Measurements from ENCODE around the gene SCT. TPM values are rescaled to one million over a fixed set of nuclear protein-coding genes. Genes with fewer than 3 reads are reported as not detected.
A peak's percentile ranks its signal among the peaks of the same experiment; 100 is the strongest.

Gene SCT
- total and polyA plus RNA-seq, 4 donors: 0.88 to 1.4 TPM; not detected in 2

DNA sequence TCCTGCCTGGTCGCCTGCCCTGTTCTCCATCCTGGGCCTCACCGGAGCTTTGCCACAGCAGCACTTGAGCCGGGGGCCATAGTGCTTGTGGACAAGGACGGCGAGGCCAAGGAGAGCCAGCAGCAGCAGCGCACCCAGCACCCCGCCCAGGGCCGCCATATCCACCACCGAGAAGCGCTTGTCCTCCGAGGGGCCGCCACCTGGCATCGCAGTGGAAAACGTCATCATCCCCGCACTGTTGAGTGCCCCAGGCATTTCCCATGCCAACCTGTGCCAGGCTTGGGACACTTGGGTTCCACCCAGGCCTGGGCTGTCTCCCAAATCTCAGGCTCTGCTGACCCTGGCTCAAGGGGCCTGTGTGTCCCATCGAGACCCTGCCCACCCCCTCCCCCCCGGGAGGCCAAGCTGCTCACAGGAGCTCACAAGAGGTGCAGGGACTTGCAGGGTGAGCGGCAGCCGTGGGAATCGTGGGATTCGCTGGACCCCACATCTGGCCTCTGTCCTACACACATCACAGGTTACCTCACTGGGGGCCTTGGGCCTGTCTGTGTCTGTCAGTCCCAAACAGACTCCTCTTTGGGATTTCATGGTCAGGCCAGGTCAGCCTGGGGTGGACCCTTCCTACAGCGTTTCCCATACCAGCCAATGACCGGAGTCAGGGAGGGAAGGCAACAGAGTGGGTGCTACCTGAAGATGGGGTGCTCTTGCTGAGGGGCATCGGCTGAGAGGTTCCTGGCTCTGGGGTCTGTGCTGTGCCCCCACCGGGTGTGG is 8.9 kb downstream of the SCT start:
- H3K36me3 ChIP-seq (ENCODE audit: control insufficient read depth, insufficient read depth, low read length): peaks cover 88% of the 10 kb centered on the region
- no peak for DNase-seq (ENCODE audit: low read depth in 4 of 6, low spot score in 6 of 6)
- no peak overlapping the region for H3K4me3 ChIP-seq (ENCODE audit: low read depth, low read length)
- H3K27ac ChIP-seq (ENCODE audit: low read depth, low read length): no peak overlapping the region
- 95% methylated on average over 24 of the region's 25 CpGs for WGBS (ENCODE audit: insufficient coverage)
- peaks cover 36% of the 10 kb centered on the region for H3K4me1 ChIP-seq (ENCODE audit: control insufficient read depth, insufficient read depth, low read length)
- H3K27me3 ChIP-seq (ENCODE audit: control insufficient read depth, insufficient read depth, low read length): no peaks in the 10 kb centered on the region
- H3K9me3 ChIP-seq (ENCODE audit: control insufficient read depth, insufficient read depth, low read length): no peaks in the 10 kb centered on the region

DNA sequence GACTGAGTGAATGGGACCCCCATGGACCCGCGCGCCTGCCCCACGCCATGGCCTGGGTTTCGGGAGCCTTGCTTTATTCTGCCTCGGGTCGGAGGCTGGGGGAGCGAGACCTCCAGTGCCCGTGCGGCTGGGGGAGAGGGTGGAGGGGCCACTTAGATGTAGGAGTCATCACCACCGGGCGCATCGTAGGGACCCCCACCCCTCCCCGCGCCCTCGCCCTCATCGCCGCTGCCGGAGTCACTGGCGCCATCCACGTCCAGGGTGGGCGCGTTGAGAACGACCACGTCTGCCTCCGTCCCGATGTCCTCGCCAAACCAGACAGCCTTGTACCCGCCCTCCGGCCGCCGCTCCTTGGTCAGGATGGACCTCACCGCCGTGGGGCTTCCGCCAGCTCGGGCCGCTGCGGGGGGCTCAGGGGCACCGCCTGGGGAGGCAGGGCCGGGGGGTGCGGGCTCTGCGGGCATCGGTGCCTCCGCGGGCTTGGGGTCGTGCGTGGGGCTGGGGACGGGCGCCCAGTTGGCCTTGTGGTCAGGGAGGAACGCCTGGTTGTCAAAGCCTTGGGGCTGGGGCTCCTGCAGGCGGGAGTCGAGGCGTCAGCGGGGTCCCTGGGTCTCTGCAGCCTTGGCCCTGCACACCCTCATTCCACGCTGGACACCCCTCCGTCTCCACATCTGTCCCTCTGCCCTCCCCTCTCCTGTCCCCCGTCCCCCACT is 9.6 kb downstream of the SCT start:
- Histone ChIP-seq H3K4me1 (ENCODE audit: control insufficient read depth, insufficient read depth, low read length) (peaks cover 36% of the 10 kb centered on the region), H3K27ac (ENCODE audit: low read depth, low read length) (no peak overlapping the region), H3K9me3 (ENCODE audit: control insufficient read depth, insufficient read depth, low read length) (no peaks in the 10 kb centered on the region), H3K4me3 (ENCODE audit: low read depth, low read length) (no peak overlapping the region), H3K27me3 (ENCODE audit: control insufficient read depth, insufficient read depth, low read length) (no peaks in the 10 kb centered on the region), H3K36me3 (ENCODE audit: control insufficient read depth, insufficient read depth, low read length) (peaks cover 91% of the 10 kb centered on the region)
- 93% methylated on average over 56 of the region's 57 CpGs for WGBS (ENCODE audit: insufficient coverage)
- no peak for DNase-seq (ENCODE audit: low read depth in 4 of 6, low spot score in 6 of 6)

DNA sequence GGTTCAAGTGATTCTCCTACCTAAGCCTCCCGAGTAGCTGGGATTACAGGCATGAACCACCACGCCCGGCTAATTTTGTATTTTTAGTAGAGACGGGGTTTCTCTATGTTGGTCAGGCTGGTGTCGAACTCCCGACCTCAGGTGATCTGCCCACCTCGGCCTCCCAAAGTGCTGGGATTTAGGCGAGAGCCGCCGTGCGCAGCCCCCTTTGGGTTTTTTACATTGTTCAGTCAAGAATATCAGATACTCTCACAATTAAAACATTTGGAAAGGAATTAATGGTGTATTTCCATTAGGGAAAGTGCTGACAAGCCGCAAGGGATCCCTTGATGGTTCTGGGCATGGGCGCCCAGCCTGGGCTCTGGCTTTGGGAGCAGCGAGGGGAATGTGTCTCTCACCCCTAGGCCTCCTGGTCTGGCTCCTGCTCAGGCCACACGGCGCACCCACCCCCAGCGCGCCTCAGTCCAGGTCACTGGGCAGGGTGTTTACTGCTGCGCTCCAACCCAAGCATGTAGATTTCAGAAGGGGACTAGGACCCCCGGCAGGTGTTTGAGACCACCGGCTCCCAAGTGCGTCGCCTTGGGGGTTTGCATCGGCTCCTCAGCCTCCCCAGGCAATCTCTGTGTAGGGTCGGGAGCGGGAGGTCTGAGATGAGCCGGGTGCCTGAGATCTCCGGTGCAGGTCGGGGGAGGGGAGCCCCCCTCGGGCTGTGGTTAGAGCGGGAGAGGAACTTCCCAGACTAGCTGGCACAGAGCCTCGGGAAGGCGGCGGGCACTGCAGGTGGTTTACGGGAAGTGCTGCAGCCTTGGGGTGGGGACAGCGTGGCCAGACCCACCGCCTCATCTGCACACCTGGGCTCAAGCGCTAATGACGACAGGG is 10.4 kb downstream of the SCT start:
- DNase-seq (ENCODE audit: low read depth in 4 of 6, low spot score in 6 of 6): no peak
- WGBS (ENCODE audit: insufficient coverage): 94% methylated on average over 32 of the region's 39 CpGs
- Histone ChIP-seq H3K4me1 (ENCODE audit: control insufficient read depth, insufficient read depth, low read length) (peaks cover 36% of the 10 kb centered on the region), H3K27me3 (ENCODE audit: control insufficient read depth, insufficient read depth, low read length) (no peaks in the 10 kb centered on the region), H3K27ac (ENCODE audit: low read depth, low read length) (no peak overlapping the region), H3K36me3 (ENCODE audit: control insufficient read depth, insufficient read depth, low read length) (peaks cover 93% of the 10 kb centered on the region), H3K4me3 (ENCODE audit: low read depth, low read length) (peak overlapping the region; percentile 80), H3K9me3 (ENCODE audit: control insufficient read depth, insufficient read depth, low read length) (no peaks in the 10 kb centered on the region)

DNA sequence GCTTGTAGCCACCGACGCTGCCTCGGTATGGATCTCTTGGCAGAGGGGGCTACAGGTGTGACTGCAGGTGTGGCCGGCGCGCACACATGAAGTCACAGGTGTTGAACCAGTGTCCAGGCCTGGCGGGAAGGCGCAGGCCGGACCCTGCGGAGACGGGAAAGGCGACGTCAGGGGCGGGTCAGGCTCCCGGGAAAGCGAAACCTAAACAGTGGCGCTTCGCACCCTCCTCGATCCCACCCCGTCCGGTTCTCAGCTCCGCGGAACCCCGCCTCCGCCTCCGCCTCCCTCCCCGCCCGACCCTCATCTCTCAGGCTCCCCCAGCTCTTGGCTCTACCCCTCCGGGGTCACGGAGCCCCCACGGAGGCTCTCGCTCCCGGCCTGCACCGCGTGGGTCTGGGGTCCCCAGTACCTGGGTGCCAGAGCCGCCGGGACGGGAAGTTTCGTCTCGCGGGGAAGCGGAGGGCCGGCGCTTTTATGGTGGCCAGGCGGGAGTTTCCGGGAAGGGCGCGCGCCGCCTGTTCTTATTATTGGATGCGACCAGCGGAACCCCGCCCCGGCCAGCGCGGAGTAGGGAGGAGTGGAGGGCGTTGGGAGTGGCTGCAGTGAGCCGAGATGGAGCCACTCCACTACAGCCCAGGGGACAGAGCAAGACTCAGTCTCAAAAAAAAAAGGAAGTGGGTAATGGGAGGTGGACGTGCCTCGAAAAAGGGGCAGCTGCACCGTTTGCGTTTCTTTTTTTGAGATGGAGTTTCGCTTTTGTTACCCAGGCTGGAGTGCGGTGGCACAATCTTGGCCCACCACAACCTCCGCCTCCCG is 11.3 kb downstream of the SCT start, which contains the start of gene IRF7:
IRF7 (minus strand) TSS at position 447 of the 816 bp plus-strand sequence. CDS start 586 bp downstream, outside the sequence.
- Histone ChIP-seq H3K27ac (ENCODE audit: low read depth, low read length) (peak within 1 kb of the TSS; percentile 85), H3K4me3 (ENCODE audit: low read depth, low read length) (peak within 1 kb of the TSS; percentile 80), H3K9me3 (ENCODE audit: control insufficient read depth, insufficient read depth, low read length) (no peaks in the 10 kb centered on the region), H3K36me3 (ENCODE audit: control insufficient read depth, insufficient read depth, low read length) (peaks cover 94% of the 10 kb centered on the region), H3K27me3 (ENCODE audit: control insufficient read depth, insufficient read depth, low read length) (no peaks in the 10 kb centered on the region), H3K4me1 (ENCODE audit: control insufficient read depth, insufficient read depth, low read length) (peaks cover 33% of the 10 kb centered on the region)
- WGBS (ENCODE audit: insufficient coverage): 7% methylated on average over 58 of the region's 66 CpGs
- DNase-seq (ENCODE audit: low read depth in 4 of 6, low spot score in 6 of 6): peak; percentile 49 to 95 (median 74)

DNA sequence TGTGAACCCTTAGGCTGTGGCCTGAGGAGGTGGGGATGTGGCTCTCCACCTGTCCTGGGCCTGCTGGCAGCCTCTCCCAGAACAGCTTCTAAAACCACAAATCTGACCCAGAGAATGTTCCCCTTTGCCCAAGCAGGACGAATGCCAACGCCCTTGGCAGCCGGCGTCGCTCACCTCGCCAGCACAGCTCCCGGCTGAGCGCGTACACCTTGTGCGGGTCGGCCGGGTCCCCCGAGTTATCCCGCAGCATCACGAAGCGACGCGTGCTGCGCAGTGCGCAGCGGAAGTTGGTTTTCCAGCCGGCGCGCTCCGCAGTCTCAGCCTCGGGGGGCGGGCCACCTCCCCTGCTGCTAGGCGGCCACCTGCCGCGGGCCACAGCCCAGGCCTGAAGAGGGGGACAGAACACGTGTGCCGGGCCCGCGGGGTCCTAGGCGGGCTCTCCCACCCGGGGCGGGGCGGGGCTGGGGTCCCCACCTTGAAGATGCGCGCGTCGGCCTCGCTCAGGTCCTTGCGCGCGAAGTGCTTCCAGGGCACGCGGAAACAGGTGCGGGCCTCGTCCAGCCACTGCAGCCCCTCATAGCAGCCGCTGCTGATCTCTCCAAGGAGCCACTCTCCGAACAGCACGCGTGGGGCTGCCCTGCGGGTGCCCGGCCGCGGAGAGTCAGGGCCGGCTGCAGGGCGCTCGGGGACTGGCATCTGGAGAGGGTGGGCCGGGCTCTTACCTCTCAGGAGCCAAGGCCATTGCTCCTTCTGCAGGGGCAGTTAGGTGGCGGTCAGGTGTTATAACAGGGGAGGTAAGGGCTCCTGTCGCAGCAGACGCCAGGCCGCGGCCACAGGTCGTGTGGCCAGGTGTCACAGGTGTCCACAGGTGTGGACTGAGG is 12.1 kb downstream of the SCT start:
- H3K9me3 ChIP-seq (ENCODE audit: control insufficient read depth, insufficient read depth, low read length): no peaks in the 10 kb centered on the region
- H3K4me1 ChIP-seq (ENCODE audit: control insufficient read depth, insufficient read depth, low read length): peaks cover 33% of the 10 kb centered on the region
- peak overlapping the region; percentile 85 for H3K27ac ChIP-seq (ENCODE audit: low read depth, low read length)
- WGBS (ENCODE audit: insufficient coverage): 64% methylated on average over 68 of the region's 68 CpGs
- peaks cover 94% of the 10 kb centered on the region for H3K36me3 ChIP-seq (ENCODE audit: control insufficient read depth, insufficient read depth, low read length)
- H3K4me3 ChIP-seq (ENCODE audit: low read depth, low read length): peak overlapping the region; percentile 80
- no peak for DNase-seq (ENCODE audit: low read depth in 4 of 6, low spot score in 6 of 6)
- no peaks in the 10 kb centered on the region for H3K27me3 ChIP-seq (ENCODE audit: control insufficient read depth, insufficient read depth, low read length)

DNA sequence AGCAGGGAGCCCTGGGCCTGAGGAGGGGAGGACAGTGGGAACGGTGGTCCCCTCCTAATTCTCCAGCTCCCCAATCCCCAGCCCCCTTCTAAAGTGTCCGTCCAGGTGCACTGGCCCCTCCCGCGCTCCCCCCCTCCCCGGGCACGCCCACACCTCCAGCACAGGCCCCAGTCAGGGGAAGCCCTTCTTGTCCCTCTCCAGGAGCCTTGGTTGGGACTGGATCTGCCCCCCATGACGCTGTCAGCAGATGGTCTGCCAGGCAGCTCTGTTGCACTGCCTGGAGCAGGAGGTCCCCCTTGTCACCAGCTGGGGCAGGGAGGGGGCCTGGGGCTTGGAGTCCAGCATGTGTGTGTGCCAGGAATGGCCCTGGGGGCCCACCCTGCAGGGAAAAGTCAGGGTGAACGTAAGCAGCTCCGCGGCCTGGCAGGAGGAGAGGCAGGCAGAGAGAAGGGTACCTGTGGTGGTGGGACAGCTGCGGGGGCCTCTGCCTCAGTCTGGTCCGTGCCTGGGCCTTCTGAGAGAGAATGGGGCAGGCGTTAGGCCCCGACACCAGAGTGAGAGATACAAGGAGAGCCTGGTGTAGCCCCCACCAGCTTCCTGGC is 12.9 kb downstream of the SCT start:
- no peak for DNase-seq (ENCODE audit: low read depth in 4 of 6, low spot score in 6 of 6)
- WGBS (ENCODE audit: insufficient coverage): 73% methylated on average over 14 of the region's 14 CpGs
- no peaks in the 10 kb centered on the region for H3K9me3 ChIP-seq (ENCODE audit: control insufficient read depth, insufficient read depth, low read length)
- H3K27me3 ChIP-seq (ENCODE audit: control insufficient read depth, insufficient read depth, low read length): no peaks in the 10 kb centered on the region
- H3K27ac ChIP-seq (ENCODE audit: low read depth, low read length): no peak overlapping the region
- peaks cover 33% of the 10 kb centered on the region for H3K4me1 ChIP-seq (ENCODE audit: control insufficient read depth, insufficient read depth, low read length)
- peaks cover 94% of the 10 kb centered on the region for H3K36me3 ChIP-seq (ENCODE audit: control insufficient read depth, insufficient read depth, low read length)
- no peak overlapping the region for H3K4me3 ChIP-seq (ENCODE audit: low read depth, low read length)

DNA sequence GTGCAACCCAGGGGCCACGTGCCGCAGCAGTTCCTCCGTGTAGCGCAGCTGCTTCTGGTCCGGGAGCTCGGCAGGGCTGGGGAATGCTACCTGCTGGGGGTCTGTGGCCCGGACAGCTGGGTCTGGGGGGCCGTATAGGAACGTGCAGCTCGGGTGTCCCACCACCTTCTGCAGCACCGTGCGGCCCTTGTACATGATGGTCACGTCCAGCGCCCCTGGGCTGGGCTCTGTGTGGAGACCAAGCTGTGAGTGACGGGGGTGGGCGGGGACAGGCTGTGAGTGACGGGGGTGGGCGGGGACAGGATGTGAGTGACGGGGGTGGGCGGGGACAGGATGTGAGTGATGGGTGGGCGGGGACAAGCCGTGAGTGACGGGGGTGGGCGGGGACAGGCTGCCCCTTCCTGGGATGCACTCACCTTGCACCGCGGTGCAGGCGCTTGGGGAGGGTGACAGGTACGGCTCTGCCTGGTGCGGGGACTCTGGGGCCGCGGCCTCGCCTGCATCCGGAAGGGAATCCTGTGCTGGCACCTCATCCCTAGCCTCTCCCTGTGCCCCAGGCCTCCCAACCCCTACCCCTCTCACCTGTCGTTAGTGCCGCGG is 13.5 kb downstream of the SCT start:
- Histone ChIP-seq H3K27ac (ENCODE audit: low read depth, low read length) (no peak overlapping the region), H3K9me3 (ENCODE audit: control insufficient read depth, insufficient read depth, low read length) (no peaks in the 10 kb centered on the region), H3K36me3 (ENCODE audit: control insufficient read depth, insufficient read depth, low read length) (peaks cover 94% of the 10 kb centered on the region), H3K27me3 (ENCODE audit: control insufficient read depth, insufficient read depth, low read length) (no peaks in the 10 kb centered on the region), H3K4me1 (ENCODE audit: control insufficient read depth, insufficient read depth, low read length) (peaks cover 33% of the 10 kb centered on the region), H3K4me3 (ENCODE audit: low read depth, low read length) (no peak overlapping the region)
- no peak for DNase-seq (ENCODE audit: low read depth in 4 of 6, low spot score in 6 of 6)
- WGBS (ENCODE audit: insufficient coverage): 68% methylated on average over 22 of the region's 36 CpGs

DNA sequence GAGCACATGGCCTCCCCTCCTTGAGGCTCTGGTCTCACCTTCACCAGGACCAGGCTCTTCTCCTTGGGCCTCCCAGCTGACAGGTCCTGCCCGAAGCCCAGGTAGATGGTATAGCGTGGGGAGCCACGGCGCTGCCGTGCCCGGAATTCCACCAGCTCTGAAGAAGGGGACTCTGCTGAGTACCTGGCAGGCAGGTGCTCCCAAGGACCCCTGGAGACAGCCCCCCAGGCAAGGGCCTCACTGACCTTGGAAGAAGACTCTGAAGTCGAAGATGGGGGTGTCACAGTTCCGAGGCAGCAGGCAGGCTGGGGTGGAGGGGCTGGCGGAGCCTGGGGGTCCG is 14.1 kb downstream of the SCT start:
- Histone ChIP-seq H3K4me3 (ENCODE audit: low read depth, low read length) (no peak overlapping the region), H3K27ac (ENCODE audit: low read depth, low read length) (no peak overlapping the region), H3K4me1 (ENCODE audit: control insufficient read depth, insufficient read depth, low read length) (peaks cover 33% of the 10 kb centered on the region), H3K9me3 (ENCODE audit: control insufficient read depth, insufficient read depth, low read length) (no peaks in the 10 kb centered on the region), H3K36me3 (ENCODE audit: control insufficient read depth, insufficient read depth, low read length) (peaks cover 94% of the 10 kb centered on the region), H3K27me3 (ENCODE audit: control insufficient read depth, insufficient read depth, low read length) (no peaks in the 10 kb centered on the region)
- DNase-seq (ENCODE audit: low read depth in 4 of 6, low spot score in 6 of 6): no peak
- 90% methylated on average over 10 of the region's 10 CpGs for WGBS (ENCODE audit: insufficient coverage)
